T-helper 1 cell (primary cell): ENCODE measurements around the gene GRIK4.
A peak's percentile ranks its signal among the peaks of the same experiment; 100 is the strongest.
"Not testable (repeated sequence)": the region's sequence is repeated elsewhere in the genome, so short reads cannot be mapped to it uniquely, and the experiment has no call there.

ENCODE experiments used
- DNase-seq, 5 donors: peaks; one replicate each; pipeline ENCODE4 v3.0.0-alpha.2; 2012 to 2020

Gene GRIK4

DNA sequence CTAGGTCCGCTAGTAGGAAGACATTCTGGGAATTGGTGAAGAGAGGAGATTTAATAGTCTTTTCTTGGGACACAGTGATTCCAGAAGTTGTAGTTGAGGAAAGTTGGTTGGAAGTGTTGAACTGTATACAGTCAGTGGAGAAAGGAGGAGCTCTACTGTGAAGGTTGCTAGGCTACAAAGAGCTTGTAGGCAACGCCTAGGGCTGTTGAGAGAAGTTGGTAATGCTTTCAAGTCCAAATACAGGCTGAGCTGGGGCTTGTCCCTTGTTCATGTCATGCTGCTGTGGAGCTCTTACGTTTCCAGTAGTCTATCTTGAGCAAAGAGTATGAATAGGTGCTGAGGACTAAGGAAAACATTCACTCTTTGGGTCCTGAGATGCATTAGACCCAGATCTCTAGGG is 513.4 kb downstream of the GRIK4 start:
- no peak for DNase-seq

DNA sequence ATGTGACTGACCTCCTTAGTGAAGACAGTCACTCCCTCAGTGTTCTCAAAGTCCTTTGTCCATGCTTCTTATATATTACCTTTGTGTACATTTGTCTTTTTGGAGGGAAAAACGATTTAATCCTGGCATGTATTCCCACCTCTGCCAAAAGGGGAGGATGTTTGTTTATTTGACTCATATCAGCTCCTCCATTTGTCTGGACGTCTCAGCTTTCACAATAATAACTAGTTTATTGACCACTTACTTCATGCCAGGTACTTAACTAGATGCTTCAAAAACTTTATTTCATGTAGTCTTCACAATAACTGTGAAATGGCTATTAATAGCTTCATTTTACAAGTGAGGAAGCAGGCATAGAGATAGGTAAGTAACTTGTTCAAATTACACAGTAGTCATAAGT is 517.6 kb downstream of the GRIK4 start:
- no peak for DNase-seq

DNA sequence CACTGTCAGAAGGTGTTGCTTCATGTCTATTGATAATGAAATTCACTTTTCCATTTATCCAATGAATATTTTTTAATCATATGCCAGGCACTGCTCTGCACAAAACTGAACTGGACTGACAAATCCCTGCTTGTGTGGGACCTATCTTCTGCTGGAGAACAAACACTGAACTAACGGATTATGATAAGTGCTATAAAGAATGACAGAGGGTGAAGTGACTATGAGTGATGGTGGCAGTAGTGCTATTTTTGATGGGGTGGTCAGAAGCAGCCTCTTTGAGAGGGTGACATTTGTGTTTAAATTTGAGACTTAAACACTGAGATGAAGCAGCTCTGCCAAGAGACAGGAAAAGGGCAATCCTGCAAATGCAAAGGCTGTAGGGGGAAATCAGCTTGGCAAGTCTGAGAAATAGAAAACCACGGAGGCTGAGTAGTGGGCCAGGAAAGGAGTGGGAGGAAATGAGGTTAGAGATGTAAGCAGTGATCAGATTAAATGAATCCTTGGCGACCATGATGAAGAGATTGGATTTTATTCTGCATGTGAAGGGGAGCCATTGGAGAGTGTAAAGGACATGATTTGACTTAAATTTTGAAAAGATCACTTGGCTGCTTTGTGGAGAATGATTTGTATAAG is 518.4 kb downstream of the GRIK4 start:
- DNase-seq, result no peak

DNA sequence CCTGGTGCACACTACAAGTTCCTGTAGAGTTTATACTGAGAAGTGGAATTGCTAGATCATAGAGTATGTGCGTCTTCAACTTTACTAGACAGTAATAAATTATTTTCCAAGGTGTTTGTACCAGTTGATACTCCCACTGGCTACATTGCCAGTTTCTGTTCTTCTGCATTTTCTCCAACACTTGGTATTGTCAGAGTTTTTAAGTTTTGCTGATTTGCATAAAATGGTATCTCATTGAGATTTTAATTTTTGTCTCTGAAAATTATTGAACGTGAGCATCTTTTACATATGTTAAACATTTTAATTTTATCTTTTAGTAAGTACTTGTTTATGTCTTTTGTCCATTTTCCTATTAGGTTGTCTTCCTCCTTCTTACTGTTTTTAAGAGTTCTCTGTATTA is 519.6 kb downstream of the GRIK4 start:
- DNase-seq, result no peak

DNA sequence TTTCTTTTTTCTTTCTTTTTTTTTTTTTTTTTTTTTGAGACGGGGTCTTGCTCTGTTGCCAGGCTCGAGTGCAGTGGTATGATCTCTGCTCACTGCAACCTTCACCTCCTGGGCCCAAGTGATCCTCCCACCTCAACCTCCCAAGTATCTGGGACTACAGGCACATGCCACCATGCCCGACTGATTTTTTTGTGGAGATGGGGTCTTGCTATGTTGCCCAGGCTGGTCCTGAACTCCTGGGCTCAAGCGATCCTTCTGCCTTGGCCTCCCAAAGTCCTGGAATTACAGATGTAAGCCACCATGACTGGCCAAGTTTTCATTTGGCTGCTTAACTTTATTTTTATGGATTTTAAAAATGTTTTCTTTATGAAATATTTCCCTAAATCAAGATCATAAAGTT is 520.1 kb downstream of the GRIK4 start:
- DNase-seq, result not testable (repeated sequence)

DNA sequence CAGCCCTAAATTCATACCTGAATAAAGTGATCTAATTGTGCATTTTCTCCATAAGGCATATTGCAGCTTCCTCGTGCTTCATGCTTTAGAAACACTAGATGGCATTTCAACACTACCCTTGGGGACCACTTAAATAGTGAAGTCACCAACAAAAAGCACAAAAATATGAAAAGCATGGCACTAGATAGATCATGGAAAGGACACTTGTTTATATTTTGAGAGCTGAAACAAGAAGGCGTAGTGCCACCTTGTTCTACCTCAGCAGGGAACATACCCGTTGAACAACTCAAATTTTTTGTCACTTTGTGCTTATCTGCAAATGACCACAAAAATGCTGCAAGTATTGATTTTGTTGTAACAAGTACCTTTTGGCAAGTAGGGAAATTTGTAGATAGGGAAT is 521.0 kb downstream of the GRIK4 start:
- DNase-seq, result no peak

DNA sequence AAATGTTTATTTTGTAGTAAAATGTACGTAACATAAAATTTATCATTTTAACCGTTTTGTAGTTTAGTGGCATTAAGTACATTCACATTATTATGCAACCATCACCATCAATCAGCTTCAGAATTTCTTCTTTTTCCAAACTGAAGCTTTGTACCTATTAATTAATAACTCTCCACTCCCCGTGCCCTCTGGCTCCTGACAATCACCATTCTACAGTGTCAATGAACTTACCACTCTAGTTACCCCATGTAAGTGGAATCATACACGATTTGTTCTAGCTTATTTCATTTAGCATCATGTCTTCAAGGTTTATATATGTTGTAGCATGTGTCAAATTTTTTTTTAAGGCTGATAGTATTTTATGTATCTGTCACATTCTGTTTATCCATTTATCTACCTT is 522.1 kb downstream of the GRIK4 start:
- DNase-seq, result no peak

DNA sequence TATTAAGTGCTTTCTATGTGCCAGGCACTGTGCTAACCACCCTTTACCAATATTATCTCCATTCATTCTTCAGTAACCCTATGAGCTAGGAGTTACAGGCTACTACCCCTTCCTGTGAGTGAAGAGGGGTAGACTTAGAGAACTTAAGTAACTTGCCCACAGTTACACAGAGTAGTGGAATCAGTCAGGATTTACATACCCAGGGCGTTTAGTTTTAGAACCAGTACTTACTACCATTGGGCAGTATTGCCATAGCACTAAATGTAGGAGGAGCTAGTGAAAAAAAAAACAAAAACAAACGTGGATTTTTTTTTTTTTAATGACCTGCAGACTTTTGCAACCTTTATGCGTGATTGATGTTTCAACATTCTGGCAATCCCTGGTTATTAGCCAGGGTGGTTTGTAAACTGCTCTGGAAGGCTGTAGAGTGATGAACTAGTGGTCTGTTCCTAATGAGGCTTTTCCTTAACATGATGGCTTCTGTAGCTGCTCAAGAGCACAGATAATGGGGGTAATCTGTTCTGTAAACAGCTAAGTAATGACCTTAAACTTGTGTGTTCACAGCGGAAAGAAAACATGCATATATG is 523.7 kb downstream of the GRIK4 start:
- DNase-seq, result no peak

DNA sequence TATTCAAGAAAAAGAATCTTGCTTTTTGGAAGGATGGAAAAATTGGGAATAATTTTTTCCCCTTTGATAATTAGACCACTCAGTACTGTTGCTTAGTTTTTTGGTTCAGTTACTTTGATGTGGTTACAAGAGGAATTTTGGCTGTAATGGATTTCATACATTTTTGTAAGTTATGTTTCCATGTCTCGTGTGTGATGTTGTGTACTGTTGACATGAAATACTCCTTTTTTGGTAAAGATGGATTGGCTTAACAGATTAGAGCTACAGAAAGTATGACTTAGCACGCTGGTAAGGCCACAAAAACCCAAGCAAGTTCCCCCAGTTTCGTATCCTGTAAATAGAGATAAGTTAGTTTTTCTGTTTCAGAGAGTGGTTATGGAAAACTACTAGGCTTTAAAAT is 524.2 kb downstream of the GRIK4 start:
- peak in 1 of 5 donors; percentile 59 for DNase-seq

DNA sequence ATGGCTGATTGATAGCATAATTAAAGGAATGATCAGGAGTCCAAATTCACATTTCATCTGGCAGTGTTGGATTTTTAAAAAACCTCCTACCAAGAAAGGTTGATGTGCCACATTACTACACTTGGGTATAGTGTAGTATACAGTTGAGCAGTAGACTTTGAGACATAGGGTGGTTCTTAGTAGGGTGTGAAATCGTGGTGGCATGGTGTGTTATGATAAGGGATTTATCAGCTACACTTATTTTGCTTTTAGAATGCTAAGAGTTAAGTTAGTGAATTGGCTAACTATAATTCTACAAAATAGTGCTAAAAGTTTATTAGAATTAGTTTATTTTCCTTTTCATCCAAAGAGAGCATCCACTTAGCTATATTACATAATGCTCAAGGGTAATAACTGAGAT is 525.5 kb downstream of the GRIK4 start:
- no peak for DNase-seq
